ENCODE data around the gene INS. TPM values are rescaled to one million over a fixed set of nuclear protein-coding genes. Genes with fewer than 3 reads are reported as not detected.

INS gene
- total and polyA plus RNA-seq, 2 of the 13 experiments (the other 11 are each of a cell fraction or from before 2014, with no cell fraction given): not detected

- TF ChIP-seq ZNF460 (CRISPR knock-in tag; IDR thresholded peaks at IDR 0.05; ENCODE audit: borderline replicate concordance) (no peak), ATAD3A (CRISPR knock-in tag; IDR thresholded peaks at IDR 0.05) (no peak), ARID5B (CRISPR knock-in tag; IDR thresholded peaks at IDR 0.05) (no peak), NPAS2 (CRISPR knock-in tag; IDR thresholded peaks at IDR 0.05; ENCODE audit: borderline replicate concordance) (no peak), GATAD2A (CRISPR knock-in tag; IDR thresholded peaks at IDR 0.05) (no peak), SRSF1 (optimal IDR thresholded peaks at IDR 0.05; ENCODE audit: low read depth, low read length) (no peak), NR2F2 (IDR thresholded peaks at IDR 0.05; ENCODE audit: borderline replicate concordance, low read depth) (no peak), MAFG (CRISPR knock-in tag; IDR thresholded peaks at IDR 0.05) (no peak), ZFAT (CRISPR knock-in tag; conservative IDR thresholded peaks at IDR 0.05) (no peak), THYN1 (CRISPR knock-in tag; IDR thresholded peaks at IDR 0.05; ENCODE audit: borderline replicate concordance, low read depth) (no peak), NFRKB (IDR thresholded peaks at IDR 0.05) (no peak), ZNF33A (CRISPR knock-in tag; IDR thresholded peaks at IDR 0.05; ENCODE audit: borderline replicate concordance) (no peak), ZZZ3 (CRISPR knock-in tag; IDR thresholded peaks at IDR 0.05; ENCODE audit: borderline replicate concordance) (no peak), ZNF549 (CRISPR knock-in tag; IDR thresholded peaks at IDR 0.05) (no peak), CEBPZ (IDR thresholded peaks at IDR 0.05; ENCODE audit: low read length) (no peak), ZNF567 (CRISPR knock-in tag; IDR thresholded peaks at IDR 0.05; ENCODE audit: borderline replicate concordance) (no peak), HNRNPUL1 (IDR thresholded peaks at IDR 0.05; ENCODE audit: low read depth, low read length) (no peak), EP300 (IDR thresholded peaks at IDR 0.05; ENCODE audit: low read depth in 2 of 2, low read length in 2 of 2) (no peak), EP300 (CRISPR knock-in tag; IDR thresholded peaks at IDR 0.05; ENCODE audit: borderline replicate concordance) (0 out of 2 replicates have a peak, but pooled peaks have one; percentile 20), ZNF572 (CRISPR knock-in tag; IDR thresholded peaks at IDR 0.05) (no peak), SOX6 (IDR thresholded peaks at IDR 0.05) (no peak), SOX6 (CRISPR knock-in tag; IDR thresholded peaks at IDR 0.05) (no peak), SP140L (CRISPR knock-in tag; IDR thresholded peaks at IDR 0.05; ENCODE audit: borderline replicate concordance) (no peak), GFI1 (CRISPR knock-in tag; IDR thresholded peaks at IDR 0.05; ENCODE audit: borderline replicate concordance) (no peak), IRF9 (CRISPR knock-in tag; IDR thresholded peaks at IDR 0.05; ENCODE audit: borderline replicate concordance) (no peak)
These were observed 30.1 kb downstream of the INS start (continued) for GRCh38 chr11:2130881-2131352.

Measured in HepG2 (cell line).